ENCODE measurements around the gene PCDHGA3. TPM values are rescaled to one million over a fixed set of nuclear protein-coding genes. Genes with fewer than 3 reads are reported as not detected.

Gene PCDHGA3
- total and polyA plus RNA-seq, 2 donors (not counting 3 experiments of a cell fraction or from before 2014, with no cell fraction given) = 0.88 to 1.1 TPM

DNA sequence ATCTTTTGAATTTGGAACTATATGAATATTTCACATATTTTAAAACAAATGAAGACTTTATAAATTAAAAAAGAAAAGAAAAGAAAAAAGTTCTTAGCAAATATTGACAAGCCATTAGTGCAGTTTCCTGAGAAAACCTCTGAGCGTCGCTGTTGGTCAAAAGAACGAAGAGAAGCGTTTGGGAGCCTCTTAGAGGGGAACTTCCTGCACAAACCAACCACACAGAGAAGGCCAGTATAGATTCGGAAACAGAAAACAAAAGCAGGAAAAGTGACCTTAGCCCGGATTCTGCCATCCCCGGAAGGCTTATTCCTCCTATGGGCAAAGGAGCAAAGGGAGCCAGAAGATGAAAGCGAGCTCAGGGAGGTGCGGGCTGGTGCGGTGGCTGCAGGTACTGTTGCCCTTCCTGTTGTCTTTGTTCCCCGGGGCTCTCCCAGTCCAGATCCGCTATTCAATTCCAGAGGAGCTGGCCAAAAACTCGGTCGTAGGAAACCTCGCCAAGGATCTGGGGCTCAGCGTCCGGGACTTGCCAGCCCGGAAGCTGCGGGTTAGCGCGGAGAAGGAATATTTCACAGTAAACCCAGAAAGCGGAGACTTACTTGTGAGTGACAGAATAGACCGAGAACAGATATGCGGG is 16.3 kb downstream of the PCDHGA3 start, which contains the start of gene PCDHGB2:
Gene PCDHGB2, plus strand, starts transcription at position 205 of the 637 bp plus-strand sequence. Its CDS starts 142 bp downstream, at position 347.
- FAIRE-seq (peak; percentile 24), DNase-seq (ENCODE audit: low read depth, low spot score) (peak; percentile 16)
- Histone ChIP-seq H3K9me1 (replicated peaks; ENCODE audit: control insufficient read depth, extremely low read depth, insufficient read depth, low read length) (no peaks in the 10 kb centered on the region), H3K4me2 (ENCODE audit: insufficient read depth, low read length) (no peak within 1 kb of the TSS), H3K9ac (replicated peaks; ENCODE audit: extremely low read depth, insufficient read depth, low read length) (no peak within 1 kb of the TSS), H4K20me1 (replicated peaks; ENCODE audit: control insufficient read depth, extremely low read depth, insufficient read depth, low read length) (no peaks in the 10 kb centered on the region), H3K27me3 (ENCODE audit: control insufficient read depth in 2 of 2, insufficient read depth in 2 of 2, low read length in 2 of 2) (peaks cover 43 to 66% of the 10 kb centered on the region in 2 experiments), H3K27ac (ENCODE audit: insufficient read depth, low read depth, low read length) (no peak within 1 kb of the TSS), H3K9me3 (replicated peaks; ENCODE audit: control insufficient read depth, insufficient read depth, low read length) (no peaks in the 10 kb centered on the region), H2AFZ (ENCODE audit: low read depth, low read length) (peak within 1 kb of the TSS; percentile 12), H3K79me2 (ENCODE audit: control insufficient read depth, insufficient read depth, low read length) (no peaks in the 10 kb centered on the region), H3K4me1 (ENCODE audit: control insufficient read depth, extremely low read depth, insufficient read depth, low read length) (no peaks in the 10 kb centered on the region), H3K4me3 (replicated peaks in 1 of 3; ENCODE audit: insufficient read depth in 1 of 3, low read depth in 1 of 3, low read length in 3 of 3) (no peak within 1 kb of the TSS), H3K36me3 (ENCODE audit: control insufficient read depth in 2 of 2, extremely low read depth in 1 of 2, insufficient read depth in 2 of 2, low read length in 2 of 2) (no peaks in the 10 kb centered on the region)
- TF ChIP-seq POLR2A (IDR thresholded peaks at IDR 0.05; ENCODE audit: low read depth, low read length) (no peak), POLR2AphosphoS5 (IDR thresholded peaks at IDR 0.05; ENCODE audit: insufficient read depth, low read depth, low read length) (no peak), FOS (IDR thresholded peaks at IDR 0.05; ENCODE audit: borderline replicate concordance, insufficient read depth, low read length) (no peak), JUN (IDR thresholded peaks at IDR 0.05; ENCODE audit: borderline replicate concordance, insufficient read depth, insufficient read length, low read depth) (no peak), MYC (IDR thresholded peaks at IDR 0.05; ENCODE audit: low read depth, low read length) (no peak), EZH2 (IDR thresholded peaks at IDR 0.05; ENCODE audit: borderline replicate concordance, low read depth, low read length, severe bottlenecking) (peak; percentile 28), GATA2 (IDR thresholded peaks at IDR 0.05; ENCODE audit: insufficient read depth, insufficient read length, low read depth, low read length) (no peak)
- TF ChIP-seq, protein P1, sequence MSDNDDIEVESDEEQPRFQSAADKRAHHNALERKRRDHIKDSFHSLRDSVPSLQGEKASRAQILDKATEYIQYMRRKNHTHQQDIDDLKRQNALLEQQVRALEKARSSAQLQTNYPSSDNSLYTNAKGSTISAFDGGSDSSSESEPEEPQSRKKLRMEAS (IDR thresholded peaks at IDR 0.05; ENCODE audit: insufficient read depth, insufficient read length) = no peak
- TF ChIP-seq, protein P2, sequence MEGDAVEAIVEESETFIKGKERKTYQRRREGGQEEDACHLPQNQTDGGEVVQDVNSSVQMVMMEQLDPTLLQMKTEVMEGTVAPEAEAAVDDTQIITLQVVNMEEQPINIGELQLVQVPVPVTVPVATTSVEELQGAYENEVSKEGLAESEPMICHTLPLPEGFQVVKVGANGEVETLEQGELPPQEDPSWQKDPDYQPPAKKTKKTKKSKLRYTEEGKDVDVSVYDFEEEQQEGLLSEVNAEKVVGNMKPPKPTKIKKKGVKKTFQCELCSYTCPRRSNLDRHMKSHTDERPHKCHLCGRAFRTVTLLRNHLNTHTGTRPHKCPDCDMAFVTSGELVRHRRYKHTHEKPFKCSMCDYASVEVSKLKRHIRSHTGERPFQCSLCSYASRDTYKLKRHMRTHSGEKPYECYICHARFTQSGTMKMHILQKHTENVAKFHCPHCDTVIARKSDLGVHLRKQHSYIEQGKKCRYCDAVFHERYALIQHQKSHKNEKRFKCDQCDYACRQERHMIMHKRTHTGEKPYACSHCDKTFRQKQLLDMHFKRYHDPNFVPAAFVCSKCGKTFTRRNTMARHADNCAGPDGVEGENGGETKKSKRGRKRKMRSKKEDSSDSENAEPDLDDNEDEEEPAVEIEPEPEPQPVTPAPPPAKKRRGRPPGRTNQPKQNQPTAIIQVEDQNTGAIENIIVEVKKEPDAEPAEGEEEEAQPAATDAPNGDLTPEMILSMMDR (IDR thresholded peaks at IDR 0.05; ENCODE audit: extremely low read depth in 1 of 2, insufficient read depth in 1 of 2, low read depth in 1 of 2, low read length in 2 of 2) = peak; percentile 18 to 32
- dilution Hi-C loops (cut with MboI; ENCODE audit: extremely low pct_ligation_motif_present, low sequenced_read_pairs) (no loop called here), intact Hi-C loops (cut with micrococcal nuclease) (no loop called here)
- CTCF ChIA-PET = interaction anchor here (0.6 to 1.3 kb wide), 9 partner anchors 10 to 204 kb away, joined by 3 to 5 read pairs (median 3); partner anchors contain the start of genes PCDHGA11, PCDHGA12 and PCDHGB1
- TSS peak; percentile 13 for BruUV-seq (replicated peaks)
- POLR2A ChIA-PET = no interaction called here

All from endothelial cell of umbilical vein (primary cell).